Sigmoid colon (tissue), 4 donors: ENCODE results near the gene OPRD1.

Experiments used
- CTCF ChIP-seq, 4 experiments: fragments of 450-650 bp in 3 of 4; fragments of 200-600 bp in 1 of 4; IDR thresholded peaks; one replicate each; pipeline ENCODE4 v1.5.1; 2016 to 2019; ENCODE audit warnings: antibody characterized with exemption in 4 of 4, mild to moderate bottlenecking in 3 of 4, moderate library complexity in 2 of 4
- EP300 ChIP-seq, 4 donors: sonication (generic); formaldehyde crosslinking; IDR thresholded peaks; one replicate each; pipeline ENCODE4 v1.6.1; 2017; ENCODE audit warnings: antibody characterized with exemption in 4 of 4
- POLR2A ChIP-seq, 2 donors: fragments of 450-650 bp; IDR thresholded peaks; one replicate each; pipeline ENCODE4 v1.6.1; 2016; ENCODE audit warnings: antibody characterized with exemption in 2 of 2, mild to moderate bottlenecking in 2 of 2, moderate library complexity in 2 of 2

GRCh38 chr1:28782011-28782410, 30.0 kb upstream of the OPRD1 start:
- TF ChIP-seq POLR2A (IDR thresholded peaks at IDR 0.05) (no peak), CTCF (IDR thresholded peaks at IDR 0.05) (no peak), EP300 (IDR thresholded peaks at IDR 0.05) (no peak)
